Stimulated activated CD4-positive, alpha-beta T cell treated with anti-CD3 and anti-CD28 coated beads, Interleukin-4, amount 100 ng/mL, for 1 hour (primary cell): Measurements from ENCODE around the gene ATG14.
A peak's percentile ranks its signal among the peaks of the same experiment; 100 is the strongest.
"Not testable (repeated sequence)": the region's sequence is repeated elsewhere in the genome, so short reads cannot be mapped to it uniquely, and the experiment has no call there.

Source experiments
- DNase-seq: peaks from one replicate; pipeline ENCODE4 v3.0.0-alpha.2; 2020

Gene ATG14

GRCh38 chr14:55383541-55384140 is 28.0 kb downstream of the ATG14 start:
- no peak for DNase-seq

- DNase-seq, result not testable (repeated sequence)
Observed at GRCh38 chr14:55383056-55383466, 28.6 kb downstream of the ATG14 start.

GRCh38 chr14:55382483-55382882 is 29.1 kb downstream of the ATG14 start:
- DNase-seq, result no peak

- no peak for DNase-seq
Observed at GRCh38 chr14:55381561-55381960, 30.1 kb downstream of the ATG14 start.

- no peak for DNase-seq
Observed at GRCh38 chr14:55381040-55381439, 30.6 kb downstream of the ATG14 start.

- DNase-seq, result no peak
Observed at GRCh38 chr14:55377236-55377635, 34.4 kb downstream of the ATG14 start.

- no peak for DNase-seq
Observed at GRCh38 chr14:55374771-55375170, 36.9 kb downstream of the ATG14 start.

- DNase-seq, result no peak
Observed at GRCh38 chr14:55373784-55374705, 37.6 kb downstream of the ATG14 start.

GRCh38 chr14:55372825-55373224 is 38.8 kb downstream of the ATG14 start:
- DNase-seq, result no peak

- DNase-seq, result no peak
Observed at GRCh38 chr14:55372423-55372822, 39.2 kb downstream of the ATG14 start.

- DNase-seq, result no peak
Observed at GRCh38 chr14:55370883-55371455, 40.7 kb downstream of the ATG14 start.

- DNase-seq, result no peak
Observed at GRCh38 chr14:55366271-55366670, 45.4 kb downstream of the ATG14 start.

- no peak for DNase-seq
Observed at GRCh38 chr14:55361190-55361589, 50.4 kb downstream of the ATG14 start.

GRCh38 chr14:55359307-55359706 is 52.3 kb downstream of the ATG14 start:
- DNase-seq, result no peak

- no peak for DNase-seq
Observed at GRCh38 chr14:55356913-55357312, 54.7 kb downstream of the ATG14 start.

GRCh38 chr14:55355922-55356321 is 55.7 kb downstream of the ATG14 start:
- no peak for DNase-seq

GRCh38 chr14:55354500-55354899 is 57.1 kb downstream of the ATG14 start:
- DNase-seq, result peak; percentile 52

- DNase-seq, result no peak
Observed at GRCh38 chr14:55353686-55354467, 57.8 kb downstream of the ATG14 start.

GRCh38 chr14:55352201-55352600 is 59.4 kb downstream of the ATG14 start:
- DNase-seq, result no peak

- DNase-seq, result no peak
Observed at GRCh38 chr14:55351111-55351510, 60.5 kb downstream of the ATG14 start.

GRCh38 chr14:55350461-55350860 is 61.2 kb downstream of the ATG14 start:
- no peak for DNase-seq

GRCh38 chr14:55349565-55349964 is 62.1 kb downstream of the ATG14 start:
- no peak for DNase-seq

GRCh38 chr14:55348766-55349453 is 62.7 kb downstream of the ATG14 start:
- no peak for DNase-seq
